K562 (cell line): Measurements from ENCODE around the gene ZNF618. TPM values are rescaled to one million over a fixed set of nuclear protein-coding genes. Genes with fewer than 3 reads are reported as not detected.

Experiments used
- BMI1 ChIP-seq: fragments of 150-350 bp; IDR thresholded peaks from 2 replicates; pipeline ENCODE4 v1.6.1; 2014; ENCODE audit warnings: low read length
- BRF1 ChIP-seq: IDR thresholded peaks from 3 replicates; pipeline ENCODE4 v1.6.1; 2011; ENCODE audit warnings: borderline replicate concordance, mild to moderate bottlenecking; ENCODE audit not compliant: insufficient read length; ENCODE audit errors: extremely low read depth
- MGA ChIP-seq: fragments of 450-650 bp; IDR thresholded peaks from 2 replicates; pipeline ENCODE4 v1.6.1; 2016; ENCODE audit warnings: mild to moderate bottlenecking, moderate library complexity
- SMARCA4 ChIP-seq: fragments of 450-650 bp; IDR thresholded peaks from 2 replicates; pipeline ENCODE4 v1.6.1; 2016
- ZNF140 ChIP-seq: fragments of 250-450 bp; sonication (Bioruptor Pico); IDR thresholded peaks from 2 replicates; pipeline ENCODE4 v1.8.0; 2021; ENCODE audit warnings: moderate library complexity, mild to moderate bottlenecking, inconsistent platforms
- polyA plus RNA-seq, 8 experiments: library from polyadenylated mRNA; depleted of rRNA in 4 of 8; stranded (reverse) in 5 of 8; unstranded in 3 of 8; fragments of >200 nt; fragmentation: Nextera tagmentation in 2 of 8; fragmentation: Illumina TruSeq in 1 of 8; extraction: Ambion mirVana in 2 of 8; extraction: Trizol in 1 of 8; gene quantifications; 2 replicates each; pipeline versions ENCODE4 v1.2.1 to v1.2.3, GENCODE V29; 2011 to 2014; ENCODE audit warnings: inconsistent platforms in 1 of 8, missing spikeins in 1 of 8
- total RNA-seq, 7 experiments: library from RNA; depleted of rRNA in 6 of 7; stranded (reverse); fragments of >200 nt in 6 of 7; fragmentation: Illumina TruSeq in 2 of 7; extraction: Trizol in 2 of 7; gene quantifications; 2 replicates each; pipeline versions ENCODE4 v1.2.1 to v1.2.3, GENCODE V29; 2011 to 2021; ENCODE audit warnings: low replicate concordance in 1 of 7

Gene ZNF618
- total and polyA plus RNA-seq, 9 of the 15 experiments (the other 6 are each of a cell fraction or from before 2014, with no cell fraction given) = 0.08 to 13.7 (median 3.4) TPM

- TF ChIP-seq MGA (no peak), ZNF140 (CRISPR knock-in tag) (no peak), SMARCA4 (no peak), BMI1 (no peak), BRF1 (no peak)
Observed at GRCh38 chr9:113920872-113921271, 44.8 kb downstream of the ZNF618 start (continued).
